G401 (cell line): ENCODE measurements around the gene PRKCA. TPM values are rescaled to one million over a fixed set of nuclear protein-coding genes. Genes with fewer than 3 reads are reported as not detected.
A peak's percentile ranks its signal among the peaks of the same experiment; 100 is the strongest.

Experiments used
- DNase-seq: peaks from one replicate; pipeline ENCODE4 v3.0.0-alpha.2; 2015; ENCODE audit warnings: low spot score
- in situ Hi-C: cut with HindIII; loops from 2 replicates; pipeline ENCODE4 v1.10.0; 2016; ENCODE audit warnings: low sequenced_read_pairs, mixed read lengths
- total RNA-seq: library from RNA; depleted of rRNA; stranded (reverse); fragments of >200 nt; shearing (Covaris generic); gene quantifications from 2 replicates; pipeline ENCODE4 v1.2.3, GENCODE V29; 2014

PRKCA gene
- total RNA-seq, 1 experiment from 2014 or later = 44.7 TPM

GRCh38 chr17:66775881-66776400 lies 473.5 kb downstream of the PRKCA start:
- in situ Hi-C loops = no loop called here
- DNase-seq = no peak

GRCh38 chr17:66776999-66777688 lies 474.7 kb downstream of the PRKCA start:
- in situ Hi-C loops = no loop called here
- DNase-seq = no peak

- in situ Hi-C loops = no loop called here
- peak; percentile 19 for DNase-seq
Measured at GRCh38 chr17:66777689-66778225, 475.3 kb downstream of the PRKCA start.

GRCh38 chr17:66778531-66779236 lies 476.3 kb downstream of the PRKCA start:
- in situ Hi-C loops = no loop called here
- DNase-seq = no peak

- no peak for DNase-seq
- in situ Hi-C loops = no loop called here
Measured at GRCh38 chr17:66779237-66779606, 476.8 kb downstream of the PRKCA start.

GRCh38 chr17:66781135-66781534 lies 478.7 kb downstream of the PRKCA start:
- in situ Hi-C loops = no loop called here
- no peak for DNase-seq

- in situ Hi-C loops = no loop called here
- no peak for DNase-seq
Measured at GRCh38 chr17:66782851-66783250, 480.4 kb downstream of the PRKCA start.

- DNase-seq = no peak
- in situ Hi-C loops = no loop called here
Measured at GRCh38 chr17:66783656-66784381, 481.4 kb downstream of the PRKCA start.

- in situ Hi-C loops = no loop called here
Measured at GRCh38 chr17:66784621-66785364, 482.4 kb downstream of the PRKCA start.

GRCh38 chr17:66786107-66786506 lies 483.7 kb downstream of the PRKCA start:
- no peak for DNase-seq
- in situ Hi-C loops = no loop called here

More at GRCh38 chr17:66784621-66785364, 482.4 kb downstream of the PRKCA start:
- no peak for DNase-seq

- in situ Hi-C loops = no loop called here
- no peak for DNase-seq
Measured at GRCh38 chr17:66787914-66788313, 485.5 kb downstream of the PRKCA start.

GRCh38 chr17:66789093-66789492 lies 486.7 kb downstream of the PRKCA start:
- DNase-seq = no peak
- in situ Hi-C loops = no loop called here

- DNase-seq = no peak
- in situ Hi-C loops = no loop called here
Measured at GRCh38 chr17:66789961-66790437, 487.6 kb downstream of the PRKCA start.

GRCh38 chr17:66790501-66791061 lies 488.2 kb downstream of the PRKCA start:
- no peak for DNase-seq
- in situ Hi-C loops = no loop called here

GRCh38 chr17:66791347-66791746 lies 488.9 kb downstream of the PRKCA start:
- peak; percentile 26 for DNase-seq
- in situ Hi-C loops = no loop called here

GRCh38 chr17:66793814-66794213 lies 491.4 kb downstream of the PRKCA start:
- in situ Hi-C loops = no loop called here
- DNase-seq = no peak

- in situ Hi-C loops = no loop called here
- no peak for DNase-seq
Measured at GRCh38 chr17:66795486-66795885, 493.1 kb downstream of the PRKCA start.

- no peak for DNase-seq
- in situ Hi-C loops = no loop called here
Measured at GRCh38 chr17:66799849-66800537, 497.6 kb downstream of the PRKCA start.
